ENCODE data around the gene CENPK.

DNA sequence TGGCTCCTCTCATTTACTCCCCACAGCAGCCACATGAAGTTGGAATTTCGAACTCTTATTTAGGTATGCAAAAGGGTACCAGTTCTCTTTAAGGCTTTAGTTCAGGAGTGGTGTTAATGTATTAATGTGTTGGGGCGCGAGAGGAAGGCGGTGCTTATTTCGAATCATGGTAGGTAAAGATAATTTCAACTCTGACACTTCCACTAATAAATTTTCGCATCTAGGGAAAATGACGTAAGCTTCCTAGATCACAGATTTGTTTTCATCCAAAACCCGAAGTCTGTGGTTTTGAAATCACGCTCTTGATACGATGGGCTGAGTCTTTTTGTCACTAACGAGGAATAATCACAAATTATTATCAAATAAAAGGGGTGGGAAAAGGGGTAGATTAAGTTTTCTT lies 809 bp upstream of the CENPK start:
- no peak for TF ChIP-seq SIN3A (IDR thresholded peaks at IDR 0.05; ENCODE audit: borderline replicate concordance, insufficient read depth, low read length)
- no peak for TF ChIP-seq POLR2AphosphoS5 (IDR thresholded peaks at IDR 0.05; ENCODE audit: low read depth, low read length)

All from PFSK-1 (cell line).